ENCODE data around the gene NRP2. TPM values are rescaled to one million over a fixed set of nuclear protein-coding genes. Genes with fewer than 3 reads are reported as not detected.

The NRP2 gene
- total RNA-seq, 1 experiment from 2014 or later, result 10.3 TPM

- BruUV-seq (replicated peaks), result no TSS peak
- intact Hi-C loops (cut with micrococcal nuclease), result loop anchor here (1.0 to 5.0 kb wide), 6 partner anchors 352 to 1654 kb away; no protein-coding TSS in a partner anchor
- POLR2A ChIA-PET, result interaction anchor here (0.7 to 1.4 kb wide), 5 partner anchors 20 to 983 kb away, joined by 3 to 5 read pairs (median 3); no protein-coding TSS in a partner anchor
Measured at GRCh38 chr2:205675861-205676516, 6.3 kb upstream of the NRP2 start.

GRCh38 chr2:205678541-205679142 is 3.7 kb upstream of the NRP2 start:
- Mint-ChIP-seq H3K4me3 (ENCODE audit: unreplicated experiment) (peak overlapping the region; percentile 10), H3K36me3 (ENCODE audit: insufficient read depth, unreplicated experiment) (no peaks in the 10 kb centered on the region), H3K27me3 (ENCODE audit: insufficient read depth, unreplicated experiment) (no peaks in the 10 kb centered on the region), H3K9me3 (ENCODE audit: unreplicated experiment) (no peaks in the 10 kb centered on the region), H3K27ac (ENCODE audit: low read depth, unreplicated experiment) (no peak overlapping the region), H3K4me1 (ENCODE audit: insufficient read depth, unreplicated experiment) (peaks cover 20% of the 10 kb centered on the region)
- no TSS peak for BruUV-seq (replicated peaks)
- DNase-seq (ENCODE audit: unreplicated experiment), result peak; percentile 76
- POLR2A ChIA-PET, result interaction anchor here (0.6 to 1.5 kb wide), 6 partner anchors 11 to 1659 kb away, joined by 3 to 4 read pairs (median 4); no protein-coding TSS in a partner anchor
- intact Hi-C loops (cut with micrococcal nuclease), result loop anchor here (5.0 kb wide), 3 partner anchors 626 to 1656 kb away; no protein-coding TSS in a partner anchor
- TF ChIP-seq CTCF (IDR thresholded peaks at IDR 0.05; ENCODE audit: unreplicated experiment), result no peak
- CTCF ChIA-PET, result interaction anchor here (0.6 to 6.6 kb wide), 26 partner anchors 10 to 1665 kb away, joined by 3 to 61 read pairs (median 4); no protein-coding TSS in a partner anchor

More at GRCh38 chr2:205675861-205676516, 6.3 kb upstream of the NRP2 start:
- Mint-ChIP-seq H3K4me1 (ENCODE audit: insufficient read depth, unreplicated experiment) (peaks cover 19% of the 10 kb centered on the region), H3K27me3 (ENCODE audit: insufficient read depth, unreplicated experiment) (no peaks in the 10 kb centered on the region), H3K9me3 (ENCODE audit: unreplicated experiment) (no peaks in the 10 kb centered on the region), H3K27ac (ENCODE audit: low read depth, unreplicated experiment) (no peak overlapping the region), H3K4me3 (ENCODE audit: unreplicated experiment) (no peak overlapping the region), H3K36me3 (ENCODE audit: insufficient read depth, unreplicated experiment) (no peaks in the 10 kb centered on the region)
- DNase-seq (ENCODE audit: unreplicated experiment), result peak; percentile 74
- peak; percentile 82 for TF ChIP-seq CTCF (IDR thresholded peaks at IDR 0.05; ENCODE audit: unreplicated experiment)
- CTCF ChIA-PET, result interaction anchor here (0.5 to 6.6 kb wide), 67 partner anchors 8 to 1727 kb away, joined by 3 to 61 read pairs (median 4); no protein-coding TSS in a partner anchor

- Mint-ChIP-seq H3K4me3 (ENCODE audit: unreplicated experiment) (no peak overlapping the region), H3K36me3 (ENCODE audit: insufficient read depth, unreplicated experiment) (no peaks in the 10 kb centered on the region), H3K9me3 (ENCODE audit: unreplicated experiment) (no peaks in the 10 kb centered on the region), H3K4me1 (ENCODE audit: insufficient read depth, unreplicated experiment) (peaks cover 25% of the 10 kb centered on the region), H3K27ac (ENCODE audit: low read depth, unreplicated experiment) (no peak overlapping the region), H3K27me3 (ENCODE audit: insufficient read depth, unreplicated experiment) (no peaks in the 10 kb centered on the region)
- CTCF ChIA-PET, result interaction anchor here (0.6 to 6.6 kb wide), 45 partner anchors 8 to 1666 kb away, joined by 3 to 61 read pairs (median 3); no protein-coding TSS in a partner anchor
- BruUV-seq (replicated peaks), result no TSS peak
- POLR2A ChIA-PET, result interaction anchor here (0.6 to 1.5 kb wide), 3 partner anchors 12 to 1660 kb away, joined by 3 to 4 read pairs (median 4); no protein-coding TSS in a partner anchor
- TF ChIP-seq CTCF (IDR thresholded peaks at IDR 0.05; ENCODE audit: unreplicated experiment), result no peak
- DNase-seq (ENCODE audit: unreplicated experiment), result peak; percentile 18
- intact Hi-C loops (cut with micrococcal nuclease), result loop anchor here (1.0 to 10.0 kb wide), 9 partner anchors 68 to 1657 kb away; partner anchors contain the start of gene PARD3B
Measured at GRCh38 chr2:205679410-205680009, 2.8 kb upstream of the NRP2 start.

All from MCF 10A (cell line).